HG02870 (cell line): ENCODE measurements around the gene ORC6.

Experiments
- ATAC-seq: cut with Tn5 transposase; IDR thresholded peaks from one replicate; pipeline ENCODE4 v1.9.1; 2021; ENCODE audit warnings: mild to moderate bottlenecking, moderate library complexity; ENCODE audit not compliant: unreplicated experiment

The ORC6 gene

GRCh38 chr16:46730801-46731690, 41.6 kb downstream of the ORC6 start:
- ATAC-seq, result no peak

GRCh38 chr16:46731691-46732555, 42.5 kb downstream of the ORC6 start:
- no peak for ATAC-seq

DNA sequence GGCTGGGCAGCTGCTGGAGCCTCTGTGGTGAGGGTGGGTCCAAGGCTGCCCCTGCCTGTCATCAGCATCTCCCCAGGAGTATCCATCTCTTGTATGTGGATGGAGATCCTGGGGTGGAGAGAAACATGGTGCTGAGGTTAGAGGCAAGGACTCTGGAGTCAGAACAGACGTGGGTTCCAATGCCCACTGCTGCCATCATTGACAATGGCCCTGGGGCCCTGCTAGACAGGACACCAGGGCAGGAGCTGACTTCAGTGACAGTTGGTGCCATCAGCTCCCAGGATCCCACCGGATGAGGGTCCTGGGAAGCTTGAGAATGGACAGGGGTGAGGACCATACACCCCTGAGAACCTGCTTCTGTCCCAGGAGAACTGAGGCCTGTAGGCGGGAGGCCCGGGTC, 43.1 kb downstream of the ORC6 start:
- no peak for ATAC-seq

DNA sequence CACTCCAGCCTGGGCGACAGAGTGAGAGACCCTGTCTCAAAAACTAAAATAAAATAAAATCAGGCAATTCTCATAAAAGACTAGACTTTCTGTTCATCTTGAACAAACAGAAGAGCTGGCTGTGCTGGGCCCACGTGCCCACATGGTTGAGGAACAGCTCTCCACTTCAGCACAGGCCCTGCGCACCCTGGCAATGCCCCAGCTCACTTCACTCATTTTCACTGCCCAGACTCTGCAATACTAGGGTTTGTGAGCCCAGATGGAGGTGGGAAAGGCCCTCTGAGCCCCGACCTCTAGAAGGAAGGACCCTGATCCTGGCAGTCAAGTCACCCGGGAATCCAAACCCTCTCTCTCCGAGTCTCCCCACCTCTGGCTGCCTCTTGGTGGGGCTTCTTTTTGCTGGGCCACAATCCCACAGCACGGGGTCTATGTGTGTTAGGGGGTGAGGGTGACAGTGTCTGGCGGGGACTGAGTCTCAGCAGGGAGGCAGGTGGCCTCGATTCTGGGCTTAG, 43.9 kb downstream of the ORC6 start:
- ATAC-seq, result no peak

DNA sequence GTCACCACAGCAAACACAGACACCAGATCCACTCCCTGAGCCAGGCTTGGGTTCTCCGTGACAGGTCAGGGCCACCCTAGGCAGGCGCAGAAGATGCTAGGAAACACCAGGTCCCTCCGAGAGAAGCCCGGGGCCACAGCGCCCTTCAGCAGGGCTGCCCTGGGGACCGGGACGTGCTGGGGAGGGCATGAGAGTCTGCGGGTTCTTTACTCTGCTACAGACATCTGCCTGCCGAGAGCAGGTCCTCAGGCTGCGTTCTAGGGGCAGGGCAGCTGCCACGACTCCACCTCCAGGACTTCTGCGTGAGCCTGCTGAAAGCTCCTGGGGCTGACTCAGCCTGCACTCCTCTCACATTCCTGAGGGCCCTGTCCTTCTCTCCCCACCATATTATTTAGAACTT, 47.2 kb downstream of the ORC6 start:
- ATAC-seq, result no peak

DNA sequence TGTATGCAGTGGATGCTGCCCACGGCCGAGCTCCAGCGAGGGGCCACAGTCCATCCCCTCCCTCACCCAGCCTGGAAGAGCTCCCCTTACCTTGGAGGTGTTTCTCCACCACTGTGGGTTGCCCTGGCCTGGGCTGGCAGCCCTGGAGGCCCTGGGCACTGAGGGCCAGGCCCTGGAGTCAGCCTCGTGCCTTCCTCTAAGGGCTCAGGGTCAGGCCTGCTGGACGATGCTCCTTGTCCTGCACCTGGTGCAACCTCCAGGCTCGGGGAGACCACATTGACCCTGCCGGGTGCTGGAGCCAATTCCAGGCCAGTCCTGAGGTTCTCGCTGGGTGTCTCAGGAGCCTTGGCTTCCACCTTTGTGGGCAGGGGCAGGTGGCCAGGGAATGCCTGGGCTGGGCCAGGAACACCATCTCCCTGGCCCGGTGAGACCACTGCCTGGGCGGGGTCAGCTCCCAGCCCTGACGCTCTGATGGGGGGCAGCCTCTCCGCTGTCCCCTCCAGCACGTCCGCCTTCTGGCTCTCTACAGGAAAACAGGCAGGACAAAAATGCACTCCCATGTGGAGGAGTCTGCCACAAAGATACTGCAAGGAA, 48.3 kb downstream of the ORC6 start:
- no peak for ATAC-seq

DNA sequence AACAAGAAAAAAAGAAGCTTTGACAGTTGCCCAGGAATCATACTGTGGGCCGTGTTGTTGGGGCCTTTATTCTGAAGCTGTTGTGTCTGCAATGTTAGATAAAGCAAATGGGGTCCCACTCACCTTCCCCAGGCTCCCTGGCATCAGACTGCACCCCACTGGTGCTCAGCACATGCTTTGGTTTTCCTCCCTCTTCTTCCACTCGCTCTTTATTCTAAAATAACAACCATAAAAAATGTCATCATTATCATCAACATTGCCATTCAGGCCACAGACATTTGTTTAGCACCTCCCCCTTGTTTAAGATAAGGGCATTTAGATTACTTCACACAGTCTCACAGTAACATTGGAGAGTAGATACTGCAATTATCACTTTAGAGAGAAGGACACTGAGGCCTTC, 50.5 kb downstream of the ORC6 start:
- no peak for ATAC-seq

GRCh38 chr16:46743232-46743719, 53.8 kb downstream of the ORC6 start:
- ATAC-seq, result peak; percentile 73

DNA sequence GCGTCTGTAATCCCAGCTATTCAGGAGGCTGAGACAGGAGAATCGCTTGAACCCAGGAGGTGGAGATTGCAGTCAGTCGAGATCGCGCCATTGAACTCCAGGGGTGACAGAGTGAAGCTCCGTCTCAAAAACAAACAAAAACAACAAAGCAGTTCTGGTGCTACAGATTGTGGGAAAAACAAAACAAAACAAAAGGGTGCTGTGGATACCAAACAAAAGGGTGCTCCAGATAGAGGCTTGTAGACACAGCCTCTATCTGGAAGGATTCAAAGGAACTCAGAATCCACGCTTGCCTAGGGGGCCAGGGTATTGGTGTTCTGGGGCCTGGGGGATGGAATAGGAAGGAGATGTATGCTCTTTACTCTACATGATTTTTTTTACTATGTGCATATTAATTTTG, 56.2 kb downstream of the ORC6 start:
- ATAC-seq, result no peak

GRCh38 chr16:46746821-46747776, 57.6 kb downstream of the ORC6 start:
- ATAC-seq, result no peak
